Gastrocnemius medialis (tissue), 4 donors: ENCODE measurements around the gene ZNF789. TPM values are rescaled to one million over a fixed set of nuclear protein-coding genes. Genes with fewer than 3 reads are reported as not detected.

Experiments
- ATAC-seq, 2 donors: fragments of 150-250 bp; one replicate each; pipeline ENCODE4 v1.9.1; 2016
- DNase-seq, 2 donors: peaks; one replicate each; pipeline ENCODE4 v3.0.0-alpha.2; 2019
- H3K27ac ChIP-seq, 4 donors: fragments of 200-600 bp; sonication (generic); 1 replicate in 1 of 4; 2 replicates in 3 of 4; pipeline ENCODE4 v1.5.1; 2016 to 2018; ENCODE audit warnings: mild to moderate bottlenecking in 2 of 4, moderate library complexity in 1 of 4
- H3K27me3 ChIP-seq, 3 donors: fragments of 200-600 bp; sonication (generic) in 2 of 3; 1 replicate in 1 of 3; 2 replicates in 2 of 3; pipeline versions ENCODE4 v1.5.1 to v1.6.0; 2016 to 2019; ENCODE audit warnings: mild to moderate bottlenecking in 1 of 3, moderate library complexity in 1 of 3
- H3K36me3 ChIP-seq, 2 donors: fragments of 200-600 bp; sonication (generic) in 1 of 2; one replicate each; pipeline ENCODE4 v1.5.1; 2017 to 2018
- H3K4me1 ChIP-seq, 2 donors: fragments of 200-600 bp; sonication (generic) in 1 of 2; one replicate each; pipeline ENCODE4 v1.5.1; 2016 to 2017; ENCODE audit warnings: mild to moderate bottlenecking in 2 of 2
- H3K4me3 ChIP-seq, 4 donors: fragments of 200-600 bp; sonication (generic) in 3 of 4; 1 replicate in 1 of 4; 2 replicates in 3 of 4; pipeline ENCODE4 v1.5.1; 2016 to 2019; ENCODE audit warnings: mild to moderate bottlenecking in 2 of 4
- H3K9me3 ChIP-seq, 3 donors: fragments of 200-600 bp; sonication (generic) in 2 of 3; 1 replicate in 1 of 3; 2 replicates in 2 of 3; pipeline ENCODE4 v1.5.1; 2016 to 2019
- CTCF ChIP-seq, 5 experiments: fragments of 450-650 bp in 3 of 5; fragments of 200-600 bp in 2 of 5; sonication (generic) in 2 of 5; IDR thresholded peaks in 4 of 5; conservative IDR thresholded peaks in 1 of 5; 1 replicate in 4 of 5; 2 replicates in 1 of 5; pipeline ENCODE4 v1.5.1; 2016 to 2019; ENCODE audit warnings: antibody characterized with exemption in 5 of 5, mild to moderate bottlenecking in 3 of 5, moderate library complexity in 3 of 5
- POLR2A ChIP-seq, 2 donors: fragments of 450-650 bp; IDR thresholded peaks; one replicate each; pipeline ENCODE4 v1.6.1; 2017; ENCODE audit warnings: antibody characterized with exemption in 2 of 2, mild to moderate bottlenecking in 2 of 2, moderate library complexity in 2 of 2
- in situ Hi-C, 4 donors: fragments of 200-750 bp; cut with MboI; loops; one replicate each; pipeline versions ENCODE4 v1.15.0 to v1.8.0; 2017; ENCODE audit warnings: low sequenced_read_pairs in 4 of 4
- intact Hi-C: fragments of 100-400 bp; cut with DNase I; formaldehyde crosslinking; loops from one replicate; pipeline ENCODE4 v1.15.1; 2023; ENCODE audit warnings: low total_unique reads
- total RNA-seq, 4 donors: library from RNA; depleted of rRNA; stranded (reverse); fragments of >200 nt; gene quantifications; one replicate each; pipeline versions ENCODE4 v1.1.0 to v1.2.3, GENCODE V29; 2016

ZNF789 gene
- total RNA-seq, 4 donors from 2014 or later, result 1.2 to 2.8 (median 1.4) TPM

DNA sequence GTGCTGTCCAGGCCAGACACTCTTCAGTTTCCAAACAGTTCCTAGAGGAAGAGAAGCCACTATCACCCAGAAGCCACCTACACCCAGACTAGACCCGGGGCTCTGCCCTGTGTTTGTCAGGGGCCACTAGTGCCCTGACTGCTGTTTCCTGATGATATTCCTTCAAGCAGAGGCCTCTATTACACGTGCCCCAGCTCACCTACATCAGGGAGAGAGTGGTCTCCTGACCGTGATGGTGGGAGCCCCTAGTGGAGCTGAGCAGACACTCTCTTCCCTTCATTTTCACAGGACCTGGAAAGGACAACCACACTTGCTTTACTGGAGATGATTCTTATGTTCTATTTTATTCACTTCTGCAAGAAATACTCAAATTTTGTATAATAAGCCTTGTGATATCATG, 18.2 kb downstream of the ZNF789 start:
- no peaks in the 10 kb centered on the region for H3K4me1 ChIP-seq
- DNase-seq (no peak), ATAC-seq (no peak)
- no peak overlapping the region for H3K27ac ChIP-seq
- no peaks in the 10 kb centered on the region for H3K27me3 ChIP-seq
- TF ChIP-seq CTCF (IDR thresholded peaks at IDR 0.05 in 4 of 5, conservative IDR thresholded peaks at IDR 0.05 in 1 of 5) (no peak), POLR2A (IDR thresholded peaks at IDR 0.05) (no peak)
- in situ Hi-C loops (no loop called here), intact Hi-C loops (loop anchor here (1.0 kb wide), 1 partner anchor 29 kb away; no protein-coding TSS in a partner anchor)
- no peak overlapping the region for H3K4me3 ChIP-seq
- H3K36me3 ChIP-seq, result peaks cover 9 to 54% of the 10 kb centered on the region in 2 donors
- peaks cover 3 to 20% (median 7%) of the 10 kb centered on the region in 3 donors for H3K9me3 ChIP-seq

DNA sequence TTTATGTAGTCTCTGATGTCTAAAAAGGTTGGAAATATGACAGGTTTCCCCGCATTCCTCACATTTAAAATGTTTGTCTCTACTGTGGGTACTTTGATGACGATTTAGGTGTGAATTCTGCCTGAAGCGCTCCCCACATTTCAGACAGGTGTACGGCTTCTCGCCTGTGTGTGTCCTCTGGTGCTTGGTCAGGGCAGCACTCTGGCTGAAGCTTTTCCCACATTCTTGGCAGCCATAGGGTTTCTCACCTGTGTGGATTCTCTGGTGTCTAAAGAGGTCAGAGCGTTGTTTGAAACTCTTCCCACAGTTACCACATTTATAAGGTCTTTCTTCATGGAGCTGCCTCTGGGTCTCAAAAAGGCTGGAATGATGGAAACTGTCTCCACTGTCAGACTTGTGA, 21.1 kb downstream of the ZNF789 start:
- DNase-seq (no peak), ATAC-seq (no peak)
- Histone ChIP-seq H3K9me3 (peaks cover 3 to 20% (median 7%) of the 10 kb centered on the region in 3 donors), H3K4me3 (peak overlapping the region in 1 of 4 donors; percentile 25), H3K27ac (no peak overlapping the region), H3K36me3 (peaks cover 12 to 68% of the 10 kb centered on the region in 2 donors), H3K27me3 (no peaks in the 10 kb centered on the region), H3K4me1 (peaks cover 15 to 18% of the 10 kb centered on the region in 2 donors)
- TF ChIP-seq CTCF (IDR thresholded peaks at IDR 0.05 in 4 of 5, conservative IDR thresholded peaks at IDR 0.05 in 1 of 5) (no peak), POLR2A (IDR thresholded peaks at IDR 0.05) (no peak)
- intact Hi-C loops (no loop called here), in situ Hi-C loops (no loop called here)

DNA sequence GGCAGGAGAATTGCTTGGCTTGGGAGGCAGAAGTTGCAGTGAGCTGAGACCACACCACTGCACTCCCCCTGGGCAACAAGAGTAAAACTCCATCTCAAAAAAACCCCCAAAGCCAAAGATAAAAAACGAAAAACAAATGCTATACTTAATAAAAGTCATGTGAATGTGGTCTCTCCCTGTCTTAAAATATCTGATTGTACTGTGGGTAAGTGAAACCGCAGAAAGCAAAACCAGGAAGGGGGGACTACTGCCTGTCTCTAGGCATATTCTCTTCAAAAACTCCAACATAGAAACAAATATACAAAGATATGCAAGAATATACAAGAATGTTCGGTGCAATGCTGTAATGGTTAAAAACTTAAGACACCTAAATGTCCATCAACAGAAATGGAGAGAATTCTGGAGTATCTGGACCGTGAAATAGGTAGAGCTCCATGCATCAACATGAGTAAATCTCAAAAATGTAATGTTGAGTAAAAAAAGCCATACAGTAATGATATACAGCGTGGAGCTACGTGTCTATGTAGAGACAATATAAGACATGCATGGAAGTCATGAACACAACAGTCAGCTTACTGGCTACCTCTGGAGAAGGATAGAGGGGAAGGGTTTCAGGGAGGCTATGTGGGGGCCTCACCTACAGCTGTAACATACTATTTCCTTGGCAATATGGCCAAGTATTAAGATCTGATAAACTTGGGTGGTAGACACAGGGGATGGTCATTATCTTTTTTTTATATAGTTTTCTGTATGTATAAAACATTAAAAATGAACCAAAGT, 25.3 kb downstream of the ZNF789 start:
- H3K27ac ChIP-seq, result no peak overlapping the region
- H3K9me3 ChIP-seq, result peaks cover 3 to 20% (median 7%) of the 10 kb centered on the region in 3 donors
- no peaks in the 10 kb centered on the region for H3K27me3 ChIP-seq
- no peak for ATAC-seq
- TF ChIP-seq POLR2A (IDR thresholded peaks at IDR 0.05) (no peak), CTCF (IDR thresholded peaks at IDR 0.05 in 4 of 5, conservative IDR thresholded peaks at IDR 0.05 in 1 of 5) (no peak)
- peaks cover 24 to 32% of the 10 kb centered on the region in 2 donors for H3K4me1 ChIP-seq
- peaks cover 12 to 49% of the 10 kb centered on the region in 2 donors for H3K36me3 ChIP-seq
- intact Hi-C loops, result no loop called here
- peak overlapping the region; percentile 77 to 97 (median 94) for H3K4me3 ChIP-seq
- in situ Hi-C loops, result no loop called here
- no peak for DNase-seq

DNA sequence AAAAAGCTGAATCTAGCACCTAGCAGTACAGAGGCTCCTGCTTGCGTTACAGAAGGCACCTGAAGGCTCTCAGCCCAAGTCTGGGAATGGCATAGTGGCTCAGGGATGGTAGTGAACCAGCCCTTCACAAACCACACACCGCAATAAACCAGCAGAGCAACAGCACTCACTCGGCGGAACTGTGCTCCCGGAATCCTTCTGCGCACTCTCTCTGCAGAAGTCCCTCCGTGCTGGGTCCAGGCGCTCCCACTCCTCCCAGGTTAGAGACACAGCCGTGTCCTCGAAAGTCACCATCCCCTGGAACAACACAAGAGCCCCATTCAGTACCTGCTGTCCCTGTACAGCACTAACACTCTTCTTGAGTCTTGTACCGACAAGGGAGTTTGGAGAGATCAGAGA, 25.9 kb downstream of the ZNF789 start:
- peaks cover 24 to 32% of the 10 kb centered on the region in 2 donors for H3K4me1 ChIP-seq
- ATAC-seq (no peak), DNase-seq (no peak)
- TF ChIP-seq POLR2A (IDR thresholded peaks at IDR 0.05) (no peak), CTCF (IDR thresholded peaks at IDR 0.05 in 4 of 5, conservative IDR thresholded peaks at IDR 0.05 in 1 of 5) (no peak)
- H3K27me3 ChIP-seq, result no peaks in the 10 kb centered on the region
- intact Hi-C loops, result no loop called here
- H3K36me3 ChIP-seq, result peaks cover 9 to 43% of the 10 kb centered on the region in 2 donors
- peaks cover 2 to 14% (median 4%) of the 10 kb centered on the region in 3 donors for H3K9me3 ChIP-seq
- H3K4me3 ChIP-seq, result peak overlapping the region; percentile 77 to 97 (median 94)
- in situ Hi-C loops, result no loop called here
- H3K27ac ChIP-seq, result peak overlapping the region; percentile 90 to 97 (median 92)
